HFF-Myc (cell line): ENCODE results near the gene PTPN2.
"Not testable (repeated sequence)": the region's sequence is repeated elsewhere in the genome, so short reads cannot be mapped to it uniquely, and the experiment has no call there.

Experiments
- DNase-seq: peaks from one replicate; pipeline ENCODE4 v3.0.0-alpha.2; 2011; ENCODE audit warnings: low read depth; ENCODE audit errors: extremely low read depth
- H3K4me3 ChIP-seq: replicated peaks from 2 replicates; pipeline ENCODE4 v1.5.1; 2011; ENCODE audit warnings: low read depth, mild to moderate bottlenecking, control low read depth, low read length
- TF ChIP-seq, protein P1 (sequence below): IDR thresholded peaks from 2 replicates; pipeline ENCODE4 v1.5.1; 2012; ENCODE audit warnings: mild to moderate bottlenecking, low read depth, low read length, control low read depth; ENCODE audit errors: missing control alignments

Gene PTPN2

GRCh38 chr18:12767580-12768155 is 116.4 kb downstream of the PTPN2 start:
- DNase-seq: no peak
- TF ChIP-seq, protein P1, sequence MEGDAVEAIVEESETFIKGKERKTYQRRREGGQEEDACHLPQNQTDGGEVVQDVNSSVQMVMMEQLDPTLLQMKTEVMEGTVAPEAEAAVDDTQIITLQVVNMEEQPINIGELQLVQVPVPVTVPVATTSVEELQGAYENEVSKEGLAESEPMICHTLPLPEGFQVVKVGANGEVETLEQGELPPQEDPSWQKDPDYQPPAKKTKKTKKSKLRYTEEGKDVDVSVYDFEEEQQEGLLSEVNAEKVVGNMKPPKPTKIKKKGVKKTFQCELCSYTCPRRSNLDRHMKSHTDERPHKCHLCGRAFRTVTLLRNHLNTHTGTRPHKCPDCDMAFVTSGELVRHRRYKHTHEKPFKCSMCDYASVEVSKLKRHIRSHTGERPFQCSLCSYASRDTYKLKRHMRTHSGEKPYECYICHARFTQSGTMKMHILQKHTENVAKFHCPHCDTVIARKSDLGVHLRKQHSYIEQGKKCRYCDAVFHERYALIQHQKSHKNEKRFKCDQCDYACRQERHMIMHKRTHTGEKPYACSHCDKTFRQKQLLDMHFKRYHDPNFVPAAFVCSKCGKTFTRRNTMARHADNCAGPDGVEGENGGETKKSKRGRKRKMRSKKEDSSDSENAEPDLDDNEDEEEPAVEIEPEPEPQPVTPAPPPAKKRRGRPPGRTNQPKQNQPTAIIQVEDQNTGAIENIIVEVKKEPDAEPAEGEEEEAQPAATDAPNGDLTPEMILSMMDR: no peak
- no peak overlapping the region for H3K4me3 ChIP-seq

DNA sequence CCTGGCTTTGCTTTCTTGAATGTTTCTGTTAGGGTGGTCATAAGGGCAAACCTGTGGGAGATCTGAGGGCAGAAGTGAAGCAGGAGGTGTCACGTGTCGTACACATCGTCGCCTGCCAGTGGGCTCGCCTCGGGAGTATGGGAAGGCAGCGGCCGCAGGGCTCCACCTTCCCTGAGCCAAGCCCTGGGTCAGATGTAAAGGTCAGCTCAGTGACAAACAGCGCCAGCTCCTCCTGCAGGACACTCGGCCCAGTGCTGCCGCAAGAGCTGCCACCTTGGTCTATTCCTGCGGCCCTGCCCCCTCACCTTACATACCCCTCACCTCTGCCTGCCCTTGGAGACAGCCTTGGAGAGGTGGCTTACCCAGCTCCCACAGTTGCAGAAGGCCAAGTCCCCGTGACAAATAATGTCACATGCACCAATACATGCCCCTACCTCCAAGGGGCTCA is 117.0 kb downstream of the PTPN2 start:
- H3K4me3 ChIP-seq: no peak overlapping the region
- DNase-seq: no peak
- TF ChIP-seq, protein P1: no peak

DNA sequence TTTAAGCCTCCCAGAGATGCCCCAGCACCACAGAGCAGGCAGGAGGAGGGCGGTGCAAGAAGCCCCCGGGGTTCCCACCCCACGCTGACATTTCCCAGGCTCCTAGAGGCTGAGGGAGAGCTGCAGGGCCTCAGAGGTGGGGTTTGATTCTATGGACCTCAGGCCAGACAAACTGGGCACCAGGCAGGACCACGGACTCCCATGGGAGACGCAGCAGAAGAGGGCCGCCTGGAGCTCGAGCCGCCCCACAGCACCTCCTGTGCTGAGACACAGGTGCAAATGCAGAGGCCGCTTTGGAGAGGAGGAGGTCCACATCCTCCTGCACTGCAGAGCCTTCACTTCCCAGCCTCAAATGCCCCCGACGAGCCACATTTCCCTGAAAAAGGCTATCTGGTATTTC is 118.5 kb downstream of the PTPN2 start:
- no peak for DNase-seq
- no peak overlapping the region for H3K4me3 ChIP-seq
- TF ChIP-seq, protein P1: no peak

GRCh38 chr18:12765126-12765525 is 118.9 kb downstream of the PTPN2 start:
- no peak overlapping the region for H3K4me3 ChIP-seq
- DNase-seq: no peak
- TF ChIP-seq, protein P1: no peak

- not testable (repeated sequence) for H3K4me3 ChIP-seq, DNase-seq
Observed at GRCh38 chr18:12758566-12758965, 125.5 kb downstream of the PTPN2 start.

DNA sequence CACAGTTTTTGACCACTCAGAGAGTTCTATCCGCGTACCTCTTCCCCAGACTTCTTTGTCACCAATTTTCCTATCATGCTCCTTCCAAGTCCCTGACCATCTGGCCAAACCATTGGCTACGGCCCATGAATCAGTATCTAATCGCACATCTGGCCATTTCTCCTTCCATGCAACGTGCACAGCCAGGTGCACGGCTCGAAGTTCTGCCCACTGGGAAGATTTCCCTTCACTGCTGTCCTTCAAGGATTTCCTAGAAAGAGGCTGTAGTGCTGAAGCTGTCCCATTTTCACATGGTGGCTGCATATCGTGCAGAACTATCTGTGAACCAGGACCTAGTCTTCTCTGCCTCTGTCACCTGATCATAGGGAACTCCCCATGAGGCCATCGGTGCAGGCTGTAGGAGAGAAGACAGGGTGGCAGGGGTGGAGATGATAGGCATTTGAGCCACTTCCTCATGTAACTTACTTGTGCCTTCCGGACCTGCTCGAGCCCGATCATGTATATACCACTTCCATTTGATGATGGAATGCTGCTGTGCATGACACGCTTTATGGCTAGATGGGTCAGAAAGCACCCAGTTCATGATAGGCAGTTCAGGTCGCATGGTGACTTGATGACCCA is 127.3 kb downstream of the PTPN2 start:
- not testable (repeated sequence) for H3K4me3 ChIP-seq, DNase-seq

- H3K4me3 ChIP-seq, DNase-seq: not testable (repeated sequence)
Observed at GRCh38 chr18:12755606-12756005, 128.4 kb downstream of the PTPN2 start.

GRCh38 chr18:12754511-12754910 is 129.5 kb downstream of the PTPN2 start:
- TF ChIP-seq, protein P1: no peak
- H3K4me3 ChIP-seq: no peak overlapping the region
- no peak for DNase-seq
